ENCODE results near the gene DCUN1D1. TPM values are rescaled to one million over a fixed set of nuclear protein-coding genes. Genes with fewer than 3 reads are reported as not detected.

The DCUN1D1 gene
- total RNA-seq, 1 experiment from 2014 or later, result 71.7 TPM

- Histone ChIP-seq H2AK5ac (ENCODE audit: insufficient read length, low read length) (no peak overlapping the region), H2BK20ac (ENCODE audit: low read depth, low read length, poor library complexity, severe bottlenecking) (no peak overlapping the region), H3K27ac (ENCODE audit: insufficient read length, low read depth, low read length) (no peak overlapping the region), H3K4ac (ENCODE audit: low read depth, low read length) (no peak overlapping the region), H3K56ac (ENCODE audit: insufficient read length, low read depth, low read length) (no peak overlapping the region), H3K14ac (ENCODE audit: insufficient read depth, low read length) (no peak overlapping the region), H2BK120ac (ENCODE audit: low read depth, low read length, poor library complexity, severe bottlenecking) (no peak overlapping the region), H3K23ac (ENCODE audit: insufficient read length, low read depth, low read length) (no peak overlapping the region), H3K9ac (ENCODE audit: extremely low read depth, insufficient read length, low read length) (no peak overlapping the region), H2BK5ac (ENCODE audit: insufficient read length, low read length) (no peak overlapping the region), H3K18ac (ENCODE audit: insufficient read length, low read depth, low read length) (no peak overlapping the region), H3K79me2 (ENCODE audit: insufficient read depth, low read length) (peaks cover 20% of the 10 kb centered on the region), H3K27me3 (ENCODE audit: insufficient read depth, low read length) (no peaks in the 10 kb centered on the region), H3K23me2 (ENCODE audit: insufficient read length, low read depth, low read length, poor library complexity, severe bottlenecking) (no peaks in the 10 kb centered on the region), H4K5ac (ENCODE audit: insufficient read length, low read depth, low read length) (no peak overlapping the region), H3K4me1 (ENCODE audit: insufficient read depth, low read length) (no peaks in the 10 kb centered on the region; the same call in 1 of the 2 replicates), H2BK15ac (ENCODE audit: low read depth, low read length) (no peak overlapping the region), H4K8ac (replicated peaks; ENCODE audit: insufficient read length, low read depth, low read length) (no peak overlapping the region), H3T11ph (ENCODE audit: low read length) (no peak overlapping the region), H4K20me1 (ENCODE audit: control insufficient read depth, insufficient read depth, insufficient read length) (no peaks in the 10 kb centered on the region), H3K9me3 (ENCODE audit: control insufficient read depth, low read depth, low read length) (no peaks in the 10 kb centered on the region), H4K91ac (ENCODE audit: insufficient read length, low read depth, low read length) (no peak overlapping the region), H2AFZ (ENCODE audit: low read length) (no peak overlapping the region), H3K79me1 (ENCODE audit: insufficient read depth, low read depth, low read length, poor library complexity, severe bottlenecking) (peaks cover 5% of the 10 kb centered on the region), H2BK12ac (ENCODE audit: insufficient read length, low read depth, low read length) (no peak overlapping the region), H3K4me2 (ENCODE audit: insufficient read depth, insufficient read length, low read length) (no peak overlapping the region)
- H3K36me3 Mint-ChIP-seq (ENCODE audit: insufficient read depth in 1 of 3, low read depth in 3 of 3), result peaks cover 0 to 2% (median 0%) of the 10 kb centered on the region in 3 experiments; a peak in 2 of 7 replicates
- H3K27ac Mint-ChIP-seq, result peak overlapping the region; percentile 21 to 84 (median 61); a peak in 4 of 7 replicates
- DNase-seq, result no peak
- no peaks in the 10 kb centered on the region for H3K27me3 Mint-ChIP-seq (ENCODE audit: low read depth)
- H3K4me3 Mint-ChIP-seq, result no peak overlapping the region
- no peaks in the 10 kb centered on the region for H3K9me3 Mint-ChIP-seq
- peaks cover 27 to 34% of the 10 kb centered on the region in 2 experiments for H3K4me1 Mint-ChIP-seq
- TF ChIP-seq CTCF (conservative IDR thresholded peaks at IDR 0.05), result no peak
Observed at GRCh38 chr3:182969277-182969676, 11.1 kb downstream of the DCUN1D1 start.
